ENCODE data around the gene AKIRIN2. TPM values are rescaled to one million over a fixed set of nuclear protein-coding genes. Genes with fewer than 3 reads are reported as not detected.

The AKIRIN2 gene
- total and polyA plus RNA-seq, 11 donors, result 15.2 to 54.7 (median 40.7) TPM

DNA sequence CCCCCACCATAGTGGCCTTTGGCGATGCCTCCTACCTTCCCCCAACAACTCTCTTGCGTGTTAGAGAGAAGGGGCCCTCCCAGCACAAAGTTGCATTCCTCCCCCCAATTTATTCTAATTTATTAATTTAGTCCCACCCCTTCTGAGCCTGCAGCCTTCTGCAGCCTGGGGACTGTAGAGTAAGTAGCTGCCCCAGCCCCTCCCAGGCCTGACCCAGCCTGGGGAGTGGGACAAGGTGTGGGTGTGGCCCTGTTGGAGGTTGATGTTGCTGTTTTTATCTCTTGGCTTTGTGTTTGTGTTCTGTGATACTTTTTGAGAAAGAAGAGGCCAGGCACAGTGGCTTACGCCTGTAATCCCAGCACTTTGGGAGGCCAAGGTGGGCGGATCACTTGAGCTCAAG, 62.7 kb downstream of the AKIRIN2 start:
- 99% methylated on average over 4 of the region's 4 CpGs for WGBS, 4 donors
- Histone ChIP-seq H3K27me3 (no peaks in the 10 kb centered on the region), H3K4me3 (no peak overlapping the region), H3K4me1 (peaks cover 0 to 6% (median 0%) of the 10 kb centered on the region in 12 donors), H3K27ac (no peak overlapping the region), H3K9me3 (no peaks in the 10 kb centered on the region), H3K36me3 (peaks cover 0 to 63% (median 49%) of the 10 kb centered on the region in 9 donors)
- no peak for DNase-seq
- intact Hi-C loops (cut with DNase I), result loop anchor here in 2 of 10 donors (2.0 to 10.0 kb wide), 2 partner anchors 43 to 155 kb away; no protein-coding TSS in a partner anchor
- TF ChIP-seq POLR2A (IDR thresholded peaks at IDR 0.05), result no peak
- TF ChIP-seq, protein P1, sequence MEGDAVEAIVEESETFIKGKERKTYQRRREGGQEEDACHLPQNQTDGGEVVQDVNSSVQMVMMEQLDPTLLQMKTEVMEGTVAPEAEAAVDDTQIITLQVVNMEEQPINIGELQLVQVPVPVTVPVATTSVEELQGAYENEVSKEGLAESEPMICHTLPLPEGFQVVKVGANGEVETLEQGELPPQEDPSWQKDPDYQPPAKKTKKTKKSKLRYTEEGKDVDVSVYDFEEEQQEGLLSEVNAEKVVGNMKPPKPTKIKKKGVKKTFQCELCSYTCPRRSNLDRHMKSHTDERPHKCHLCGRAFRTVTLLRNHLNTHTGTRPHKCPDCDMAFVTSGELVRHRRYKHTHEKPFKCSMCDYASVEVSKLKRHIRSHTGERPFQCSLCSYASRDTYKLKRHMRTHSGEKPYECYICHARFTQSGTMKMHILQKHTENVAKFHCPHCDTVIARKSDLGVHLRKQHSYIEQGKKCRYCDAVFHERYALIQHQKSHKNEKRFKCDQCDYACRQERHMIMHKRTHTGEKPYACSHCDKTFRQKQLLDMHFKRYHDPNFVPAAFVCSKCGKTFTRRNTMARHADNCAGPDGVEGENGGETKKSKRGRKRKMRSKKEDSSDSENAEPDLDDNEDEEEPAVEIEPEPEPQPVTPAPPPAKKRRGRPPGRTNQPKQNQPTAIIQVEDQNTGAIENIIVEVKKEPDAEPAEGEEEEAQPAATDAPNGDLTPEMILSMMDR (IDR thresholded peaks at IDR 0.05), result no peak
- ATAC-seq, result no peak

DNA sequence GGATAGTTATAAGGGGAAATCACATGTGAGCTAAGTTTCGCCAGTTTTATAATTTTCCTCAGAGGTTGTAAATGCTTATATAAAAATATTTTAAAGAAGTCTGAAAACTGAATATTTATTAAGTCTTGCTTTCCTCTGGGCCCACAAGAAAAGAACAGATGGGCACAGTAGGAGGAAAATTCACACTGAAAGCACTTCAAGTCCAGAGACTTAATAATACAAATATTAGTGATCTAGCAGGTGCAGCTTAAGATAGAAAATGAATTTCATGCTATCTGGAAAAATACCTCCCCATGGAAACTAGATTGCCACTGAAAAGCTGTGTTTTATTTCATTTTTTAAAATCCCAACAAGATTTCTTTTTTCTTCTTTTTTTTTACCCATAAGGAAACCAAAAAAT, 64.9 kb downstream of the AKIRIN2 start:
- ATAC-seq (no peak), DNase-seq (no peak)
- WGBS, 4 donors, result 96 to 99% (median 98%) methylated on average over 1 of the region's 1 CpG
- intact Hi-C loops (cut with DNase I), result loop anchor here in 1 of 10 donors (10.0 kb wide), 1 partner anchor 158 kb away; no protein-coding TSS in a partner anchor
- Histone ChIP-seq H3K27ac (no peak overlapping the region), H3K27me3 (no peaks in the 10 kb centered on the region), H3K9me3 (no peaks in the 10 kb centered on the region), H3K36me3 (peaks cover 0 to 79% (median 58%) of the 10 kb centered on the region in 9 donors), H3K4me1 (peaks cover 0 to 6% (median 0%) of the 10 kb centered on the region in 12 donors), H3K4me3 (no peak overlapping the region)
- no peak for TF ChIP-seq POLR2A (IDR thresholded peaks at IDR 0.05)
- TF ChIP-seq, protein P1 (IDR thresholded peaks at IDR 0.05), result no peak

GRCh38 chr6:87636315-87636714, 65.7 kb downstream of the AKIRIN2 start:
- DNase-seq (no peak), ATAC-seq (no peak)
- 53 to 57% (median 56%) methylated on average over 1 of the region's 1 CpG for WGBS, 4 donors
- Histone ChIP-seq H3K9me3 (no peaks in the 10 kb centered on the region), H3K4me1 (peaks cover 0 to 2% (median 0%) of the 10 kb centered on the region in 12 donors), H3K27ac (no peak overlapping the region), H3K36me3 (peaks cover 0 to 83% (median 57%) of the 10 kb centered on the region in 9 donors), H3K4me3 (no peak overlapping the region), H3K27me3 (no peaks in the 10 kb centered on the region)
- intact Hi-C loops (cut with DNase I), result loop anchor here in 1 of 10 donors (10.0 kb wide), 1 partner anchor 158 kb away; no protein-coding TSS in a partner anchor
- TF ChIP-seq POLR2A (IDR thresholded peaks at IDR 0.05), result no peak
- TF ChIP-seq, protein P1 (IDR thresholded peaks at IDR 0.05), result no peak

DNA sequence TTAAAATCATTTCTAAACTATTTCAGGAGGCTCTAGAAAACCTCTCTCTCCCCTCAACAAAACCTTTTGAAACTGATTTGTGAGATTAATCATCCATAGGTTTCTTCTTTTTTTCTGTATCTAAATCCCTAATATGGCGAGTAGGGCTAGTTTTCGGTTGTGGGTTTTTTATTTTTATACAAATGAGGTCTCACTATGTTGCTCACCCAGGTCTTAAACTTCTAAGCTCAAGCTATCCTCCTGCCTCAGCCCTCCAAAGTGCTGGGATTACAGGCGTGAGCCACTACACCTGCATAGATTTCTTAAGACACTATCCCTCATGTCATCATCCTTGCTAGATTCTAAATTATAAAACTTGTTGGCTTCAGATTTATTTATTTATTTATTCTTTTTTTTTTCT, 68.2 kb downstream of the AKIRIN2 start:
- Histone ChIP-seq H3K4me3 (no peak overlapping the region), H3K27me3 (no peaks in the 10 kb centered on the region), H3K9me3 (no peaks in the 10 kb centered on the region), H3K36me3 (peaks cover 0 to 86% (median 44%) of the 10 kb centered on the region in 9 donors), H3K4me1 (peaks cover 0 to 3% (median 0%) of the 10 kb centered on the region in 12 donors), H3K27ac (no peak overlapping the region)
- no peak for ATAC-seq
- WGBS, 4 donors, result 63 to 98% (median 88%) methylated on average over 3 of the region's 3 CpGs
- intact Hi-C loops (cut with DNase I), result loop anchor here in 1 of 10 donors (10.0 kb wide), 1 partner anchor 161 kb away; no protein-coding TSS in a partner anchor
- TF ChIP-seq, protein P1 (IDR thresholded peaks at IDR 0.05), result no peak
- no peak for TF ChIP-seq POLR2A (IDR thresholded peaks at IDR 0.05)
- no peak for DNase-seq
